Suppressor macrophage treated with lipopolysaccharide for 1 hour (primary cell): Measurements from ENCODE around the gene CACFD1.
A peak's percentile ranks its signal among the peaks of the same experiment; 100 is the strongest.

ENCODE experiments used
- DNase-seq, 3 donors: peaks; one replicate each; pipeline ENCODE4 v3.0.0-alpha.2; 2020 to 2022

Gene CACFD1

GRCh38 chr9:133459476-133460404 lies at the start of gene CACFD1:
CACFD1 (plus strand) TSS chr9:133459978; CDS start chr9:133460067, 89 bp downstream.
- peak; percentile 88 to 97 (median 94) for DNase-seq

GRCh38 chr9:133415170-133415569 lies 44.6 kb upstream of the CACFD1 start:
- no peak for DNase-seq

- peak; percentile 86 to 91 (median 87) for DNase-seq
Measured at GRCh38 chr9:133417541-133418461, 42.0 kb upstream of the CACFD1 start, which contains the start of gene REXO4. REXO4 (minus strand) TSS chr9:133418010; CDS start chr9:133417844, 166 bp downstream.

GRCh38 chr9:133419005-133419404 lies 40.8 kb upstream of the CACFD1 start:
- no peak for DNase-seq

GRCh38 chr9:133420392-133420827 lies 39.4 kb upstream of the CACFD1 start:
- DNase-seq = peak; percentile 51 to 63 (median 56)

GRCh38 chr9:133421615-133422542 lies 37.9 kb upstream of the CACFD1 start, which contains the start of gene ADAMTS13:
ADAMTS13 (plus strand) TSS chr9:133422367; CDS start chr9:133422444, 77 bp downstream.
- DNase-seq = peak; percentile 23 to 36 (median 32)

GRCh38 chr9:133423216-133423615 lies 36.6 kb upstream of the CACFD1 start:
- no peak for DNase-seq

- no peak for DNase-seq
Measured at GRCh38 chr9:133424187-133424586, 35.6 kb upstream of the CACFD1 start.

GRCh38 chr9:133425049-133425632 lies 34.6 kb upstream of the CACFD1 start:
- DNase-seq = no peak

- DNase-seq = no peak
Measured at GRCh38 chr9:133426011-133426410, 33.8 kb upstream of the CACFD1 start.

- no peak for DNase-seq
Measured at GRCh38 chr9:133427658-133428348, 32.0 kb upstream of the CACFD1 start.

GRCh38 chr9:133428617-133429101 lies 31.1 kb upstream of the CACFD1 start:
- peak in 1 of 3 donors; percentile 10 for DNase-seq

GRCh38 chr9:133429214-133429613 lies 30.6 kb upstream of the CACFD1 start:
- DNase-seq = no peak

GRCh38 chr9:133429641-133430161 lies 30.1 kb upstream of the CACFD1 start:
- peak in 1 of 3 donors; percentile 19 for DNase-seq

GRCh38 chr9:133430244-133430643 lies 29.5 kb upstream of the CACFD1 start:
- DNase-seq = no peak

- no peak for DNase-seq
Measured at GRCh38 chr9:133433351-133433843, 26.4 kb upstream of the CACFD1 start.

GRCh38 chr9:133436681-133437080 lies 23.1 kb upstream of the CACFD1 start:
- no peak for DNase-seq

- peak in 1 of 3 donors; percentile 24 for DNase-seq
Measured at GRCh38 chr9:133437753-133438531, 21.8 kb upstream of the CACFD1 start.

GRCh38 chr9:133439337-133439736 lies 20.4 kb upstream of the CACFD1 start:
- no peak for DNase-seq
